Neutrophil (primary cell): ENCODE results near the gene C2orf80.
A peak's percentile ranks its signal among the peaks of the same experiment; 100 is the strongest.

Experiments
- H3K27ac ChIP-seq: fragments of 200-600 bp; sonication (generic); 2 replicates; pipeline ENCODE4 v1.5.1; 2016; ENCODE audit warnings: mild to moderate bottlenecking, moderate library complexity
- H3K27me3 ChIP-seq: fragments of 200-600 bp; sonication (generic); 2 replicates; pipeline ENCODE4 v1.6.0; 2016; ENCODE audit warnings: mild to moderate bottlenecking
- H3K36me3 ChIP-seq: fragments of 200-600 bp; sonication (generic); 2 replicates; pipeline ENCODE4 v1.5.1; 2017
- H3K4me1 ChIP-seq, 2 experiments: fragments of 200-600 bp in 1 of 2; sonication (generic) in 1 of 2; 1 replicate in 1 of 2; 2 replicates in 1 of 2; pipeline versions ENCODE4 v1.5.1 to v1.6.1; 2013 to 2016; ENCODE audit warnings: low read depth in 1 of 2, low read length in 1 of 2, mild to moderate bottlenecking in 1 of 2, moderate library complexity in 1 of 2; ENCODE audit not compliant: control insufficient read depth in 1 of 2, insufficient read depth in 1 of 2
- H3K4me3 ChIP-seq, 2 experiments: fragments of 200-600 bp in 1 of 2; sonication (generic) in 1 of 2; 1 replicate in 1 of 2; 2 replicates in 1 of 2; pipeline ENCODE4 v1.5.1; 2013 to 2016; ENCODE audit warnings: low read depth in 1 of 2, low read length in 1 of 2, mild to moderate bottlenecking in 1 of 2, moderate library complexity in 1 of 2
- H3K9me3 ChIP-seq: fragments of 200-600 bp; sonication (generic); 2 replicates; pipeline ENCODE4 v1.5.1; 2016
- CTCF ChIP-seq: fragments of 200-600 bp; sonication (generic); IDR thresholded peaks from 2 replicates; pipeline ENCODE4 v1.5.1; 2016; ENCODE audit warnings: antibody characterized with exemption

Gene C2orf80

DNA sequence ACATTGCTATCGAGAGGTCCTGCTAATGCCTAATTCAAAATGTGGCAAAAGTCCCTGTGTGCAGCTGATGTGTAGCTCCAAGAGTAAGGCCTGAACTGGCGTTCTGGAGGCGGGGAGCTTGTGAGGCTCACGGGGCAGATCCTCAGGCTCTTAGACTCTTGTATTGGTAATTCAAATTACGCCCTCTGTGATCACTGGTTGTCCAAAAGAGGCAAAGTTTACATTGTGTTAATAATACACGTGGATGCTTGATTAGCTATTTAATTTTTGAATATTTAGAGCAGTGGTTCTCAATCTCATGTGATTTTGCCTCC lies 14.0 kb downstream of the C2orf80 start:
- no peak for TF ChIP-seq CTCF

DNA sequence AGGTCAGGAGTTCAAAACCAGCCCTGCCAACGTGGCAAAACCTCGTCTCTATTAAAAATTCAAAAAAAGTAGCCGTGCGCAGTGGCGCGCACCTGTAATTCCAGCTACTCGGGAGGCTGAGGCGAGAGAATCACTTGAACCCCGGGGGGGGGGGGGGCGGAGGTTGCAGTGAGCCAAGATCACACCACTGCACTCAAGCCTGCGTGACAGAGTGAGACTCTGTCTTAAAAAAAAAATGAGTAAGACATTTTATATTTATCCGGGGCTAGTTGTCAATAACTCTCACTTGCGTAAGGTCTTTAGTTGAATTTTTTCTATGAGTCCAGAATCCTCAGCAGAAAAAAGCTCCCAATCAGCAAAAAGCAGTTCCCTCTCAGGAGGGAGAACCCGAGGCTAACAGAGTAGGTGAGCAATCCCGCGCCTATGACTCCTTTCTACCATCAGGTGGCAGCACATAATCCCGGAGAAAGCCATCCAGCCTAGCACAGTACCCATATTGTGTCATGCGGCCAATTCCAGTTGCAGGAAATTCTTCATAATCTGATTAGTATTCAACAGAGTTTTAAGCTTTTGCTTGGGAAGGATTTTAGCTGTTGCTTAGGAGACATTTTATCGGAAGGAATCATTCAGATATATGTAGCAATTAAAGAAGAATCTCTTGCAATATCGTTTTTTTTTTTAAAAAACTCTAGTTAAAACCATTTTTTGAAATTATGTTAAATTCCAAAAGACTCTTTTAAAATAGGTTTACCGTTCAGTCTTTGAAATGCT lies 14.6 kb downstream of the C2orf80 start:
- Histone ChIP-seq H3K4me3 (no peak overlapping the region), H3K4me1 (peaks cover 10 to 13% of the 10 kb centered on the region in 2 experiments), H3K27ac (no peak overlapping the region), H3K27me3 (no peaks in the 10 kb centered on the region), H3K9me3 (no peaks in the 10 kb centered on the region), H3K36me3 (no peaks in the 10 kb centered on the region)
- TF ChIP-seq CTCF = peak; percentile 79

More for the DNA sequence above, 14.0 kb downstream of the C2orf80 start:
- no peak overlapping the region for H3K4me3 ChIP-seq
- no peaks in the 10 kb centered on the region for H3K9me3 ChIP-seq
- no peaks in the 10 kb centered on the region for H3K27me3 ChIP-seq
- peaks cover 10 to 13% of the 10 kb centered on the region in 2 experiments for H3K4me1 ChIP-seq
- no peaks in the 10 kb centered on the region for H3K36me3 ChIP-seq
- H3K27ac ChIP-seq = no peak overlapping the region

DNA sequence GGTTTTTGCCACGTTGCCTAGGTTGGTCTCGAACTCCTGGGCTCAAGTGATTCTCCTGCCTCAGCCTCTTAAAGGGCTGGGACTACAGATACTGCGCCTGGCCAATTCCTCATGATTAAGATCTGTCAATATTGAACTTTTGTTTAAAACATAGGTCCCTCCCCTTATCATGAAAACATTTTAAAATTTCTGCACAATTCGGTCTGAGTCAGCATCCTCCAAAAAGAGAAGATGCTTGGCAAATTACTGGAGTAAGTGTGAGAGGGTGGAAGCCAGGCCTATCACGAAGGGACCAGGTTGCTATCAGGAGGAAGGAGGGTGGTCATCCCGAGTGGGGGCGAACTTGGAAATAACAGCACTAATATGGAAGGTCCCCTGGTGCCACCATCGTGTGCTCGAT lies 15.7 kb downstream of the C2orf80 start:
- Histone ChIP-seq H3K4me1 (peaks cover 10 to 13% of the 10 kb centered on the region in 2 experiments), H3K27me3 (no peaks in the 10 kb centered on the region), H3K9me3 (no peaks in the 10 kb centered on the region), H3K4me3 (no peak overlapping the region), H3K36me3 (no peaks in the 10 kb centered on the region), H3K27ac (no peak overlapping the region)
- TF ChIP-seq CTCF = no peak

DNA sequence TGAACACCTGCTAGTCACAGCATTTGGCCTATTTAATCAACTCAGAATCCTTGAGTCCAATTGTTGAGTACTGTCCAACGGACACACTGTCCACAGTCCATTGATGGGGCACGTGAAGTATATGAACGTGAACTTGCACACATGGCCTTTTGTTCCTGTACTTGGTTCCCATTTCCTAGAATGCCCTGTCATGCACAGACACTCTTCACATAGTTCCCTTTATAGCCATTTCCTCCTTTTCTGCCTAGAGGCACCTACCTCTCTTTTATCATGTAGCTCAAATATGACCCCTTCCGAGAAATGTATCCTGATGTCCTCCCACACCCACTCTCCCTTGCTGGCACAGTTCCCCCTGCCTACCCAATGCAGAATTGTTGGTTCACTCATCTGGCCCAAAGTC lies 17.7 kb downstream of the C2orf80 start:
- Histone ChIP-seq H3K36me3 (no peaks in the 10 kb centered on the region), H3K4me1 (peaks cover 10 to 13% of the 10 kb centered on the region in 2 experiments), H3K27me3 (no peaks in the 10 kb centered on the region), H3K9me3 (no peaks in the 10 kb centered on the region), H3K4me3 (peak overlapping the region in 1 of 2 experiments; percentile 4), H3K27ac (peak overlapping the region; percentile 55)
- no peak for TF ChIP-seq CTCF

DNA sequence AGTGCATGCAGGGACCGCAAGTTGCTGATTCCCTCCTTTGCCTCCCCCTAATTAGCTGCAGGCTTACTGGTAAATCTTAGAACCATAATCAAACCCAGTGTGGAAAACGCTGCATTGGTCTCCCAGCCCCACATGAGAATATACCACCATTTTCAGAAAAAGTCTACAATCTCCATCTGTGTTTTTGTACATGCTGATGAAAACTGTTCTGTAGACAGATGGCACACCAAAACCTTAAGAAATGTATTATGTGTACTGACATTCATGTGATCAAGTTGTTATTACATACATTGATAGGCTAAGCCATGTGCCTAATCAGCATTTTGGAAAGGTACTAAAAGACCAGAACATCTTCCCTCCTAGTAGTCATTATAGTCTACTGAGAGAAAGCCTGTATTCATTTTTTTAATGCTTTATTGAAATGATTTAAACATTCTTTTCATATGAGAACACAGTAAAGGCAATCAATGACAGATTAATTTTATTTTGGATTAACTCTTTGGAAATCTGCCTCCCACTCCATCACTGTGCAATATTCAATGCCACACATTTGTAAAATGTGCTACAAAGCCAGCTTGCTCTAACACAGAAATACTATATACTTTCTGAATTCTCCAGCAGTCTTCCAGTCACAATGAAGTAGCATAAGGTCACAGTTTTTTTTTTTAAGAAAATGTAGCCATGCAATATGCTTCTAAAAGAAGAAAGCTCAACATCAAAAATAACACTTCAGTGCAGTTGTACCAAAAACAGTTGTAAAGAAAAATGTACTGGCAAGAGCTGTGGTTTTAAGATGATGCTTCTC lies 24.7 kb downstream of the C2orf80 start:
- Histone ChIP-seq H3K27ac (no peak overlapping the region), H3K27me3 (no peaks in the 10 kb centered on the region), H3K9me3 (no peaks in the 10 kb centered on the region), H3K4me3 (no peak overlapping the region), H3K4me1 (no peaks in the 10 kb centered on the region), H3K36me3 (no peaks in the 10 kb centered on the region)
- TF ChIP-seq CTCF = no peak
